ENCODE results near the gene ADAMTSL1. TPM values are rescaled to one million over a fixed set of nuclear protein-coding genes. Genes with fewer than 3 reads are reported as not detected.

ADAMTSL1 gene
- total RNA-seq, 1 experiment from 2014 or later = 0.94 TPM

GRCh38 chr9:18837402-18837801, 363.4 kb downstream of the ADAMTSL1 start:
- H3K4me1 Mint-ChIP-seq = peaks cover 5% of the 10 kb centered on the region
- TF ChIP-seq ZNF512 (CRISPR knock-in tag; IDR thresholded peaks at IDR 0.05; ENCODE audit: borderline replicate concordance) = no peak
- no peak for TF ChIP-seq IRF1 (CRISPR knock-in tag; IDR thresholded peaks at IDR 0.05)
- TF ChIP-seq NFE2L1 (CRISPR knock-in tag; IDR thresholded peaks at IDR 0.05) = no peak
- TF ChIP-seq MYBL2 (CRISPR knock-in tag; IDR thresholded peaks at IDR 0.05) = no peak
- TF ChIP-seq EMX1 (CRISPR knock-in tag; IDR thresholded peaks at IDR 0.05) = no peak
- TF ChIP-seq NFYB (CRISPR knock-in tag; conservative IDR thresholded peaks at IDR 0.05; ENCODE audit: low read depth) = no peak
- TF ChIP-seq CREM (CRISPR knock-in tag; IDR thresholded peaks at IDR 0.05) = no peak
- TF ChIP-seq ZNF232 (CRISPR knock-in tag; IDR thresholded peaks at IDR 0.05) = no peak
- TF ChIP-seq ZNF121 (CRISPR knock-in tag; IDR thresholded peaks at IDR 0.05) = no peak
- TF ChIP-seq ZNF671 (CRISPR knock-in tag; IDR thresholded peaks at IDR 0.05) = no peak
- no peak for TF ChIP-seq NR1H2 (CRISPR knock-in tag; IDR thresholded peaks at IDR 0.05)
- TF ChIP-seq FOXP4 (CRISPR knock-in tag; IDR thresholded peaks at IDR 0.05) = no peak
- TF ChIP-seq NR3C1 (CRISPR knock-in tag; conservative IDR thresholded peaks at IDR 0.05; ENCODE audit: low read depth) = no peak
- no peak for TF ChIP-seq USF2 (CRISPR knock-in tag; IDR thresholded peaks at IDR 0.05)
- no peak overlapping the region for H3K27ac Mint-ChIP-seq
- DNase-seq (ENCODE audit: low spot score) (no peak), ATAC-seq (no peak)
- no peaks in the 10 kb centered on the region for H3K27me3 Mint-ChIP-seq (ENCODE audit: low read depth)
- peaks cover 9% of the 10 kb centered on the region for H3K9me3 Mint-ChIP-seq
- POLR2A ChIA-PET = no interaction called here
- CTCF ChIA-PET = no interaction called here
- peaks cover 6% of the 10 kb centered on the region for H3K36me3 Mint-ChIP-seq
- H3K4me3 Mint-ChIP-seq = no peak overlapping the region

GRCh38 chr9:18847576-18848275, 373.8 kb downstream of the ADAMTSL1 start:
- no peak for DNase-seq (ENCODE audit: low spot score)
- H3K9me3 Mint-ChIP-seq = peaks cover 15% of the 10 kb centered on the region
- no peak overlapping the region for H3K27ac Mint-ChIP-seq
- H3K36me3 Mint-ChIP-seq = peaks cover 12% of the 10 kb centered on the region
- no peak for TF ChIP-seq E2F1 (CRISPR knock-in tag; IDR thresholded peaks at IDR 0.05)
- ATAC-seq = no peak
- POLR2A ChIA-PET = no interaction called here
- H3K4me3 Mint-ChIP-seq = no peak overlapping the region
- H3K27me3 Mint-ChIP-seq (ENCODE audit: low read depth) = no peaks in the 10 kb centered on the region; the same call in 1 of the 2 replicates
- CTCF ChIA-PET = no interaction called here
- H3K4me1 Mint-ChIP-seq = no peaks in the 10 kb centered on the region

GRCh38 chr9:18848657-18849056, 374.7 kb downstream of the ADAMTSL1 start:
- Mint-ChIP-seq H3K27me3 (ENCODE audit: low read depth) (no peaks in the 10 kb centered on the region; the same call in 1 of the 2 replicates), H3K4me3 (no peak overlapping the region), H3K9me3 (peaks cover 19% of the 10 kb centered on the region), H3K4me1 (no peaks in the 10 kb centered on the region), H3K36me3 (peaks cover 12% of the 10 kb centered on the region), H3K27ac (no peak overlapping the region)
- CTCF ChIA-PET = no interaction called here
- ATAC-seq = no peak
- no peak for DNase-seq (ENCODE audit: low spot score)
- POLR2A ChIA-PET = no interaction called here
- TF ChIP-seq ZNF281 (CRISPR knock-in tag; IDR thresholded peaks at IDR 0.05) (no peak), ZNF396 (CRISPR knock-in tag; IDR thresholded peaks at IDR 0.05; ENCODE audit: borderline replicate concordance) (no peak), HMGA2 (CRISPR knock-in tag; IDR thresholded peaks at IDR 0.05) (no peak), IRF1 (CRISPR knock-in tag; IDR thresholded peaks at IDR 0.05) (no peak), CDX4 (CRISPR knock-in tag; IDR thresholded peaks at IDR 0.05; ENCODE audit: borderline replicate concordance) (no peak), JAZF1 (CRISPR knock-in tag; IDR thresholded peaks at IDR 0.05) (no peak), ZNF121 (CRISPR knock-in tag; IDR thresholded peaks at IDR 0.05) (no peak), GABPB1 (CRISPR knock-in tag; IDR thresholded peaks at IDR 0.05) (no peak)
